IPS-NIHi7 (cell line): Measurements from ENCODE around the gene OSBPL5.
"Not testable (repeated sequence)": the region's sequence is repeated elsewhere in the genome, so short reads cannot be mapped to it uniquely, and the experiment has no call there.

Experiments used
- DNase-seq: peaks from one replicate; pipeline ENCODE4 v3.0.0; 2012; ENCODE audit warnings: mixed read lengths; ENCODE audit errors: extremely low spot score

The OSBPL5 gene

GRCh38 chr11:3121931-3122774, 43.0 kb downstream of the OSBPL5 start:
- DNase-seq = no peak

GRCh38 chr11:3121416-3121815, 43.7 kb downstream of the OSBPL5 start:
- no peak for DNase-seq

GRCh38 chr11:3120071-3120792, 44.9 kb downstream of the OSBPL5 start:
- DNase-seq = no peak

GRCh38 chr11:3119141-3119821, 45.8 kb downstream of the OSBPL5 start:
- no peak for DNase-seq

- no peak for DNase-seq
These were observed 49.8 kb downstream of the OSBPL5 start for GRCh38 chr11:3115321-3115720.

GRCh38 chr11:3113661-3114060, 51.4 kb downstream of the OSBPL5 start:
- not testable (repeated sequence) for DNase-seq

- no peak for DNase-seq
These were observed 53.0 kb downstream of the OSBPL5 start for GRCh38 chr11:3111919-3112690.

- no peak for DNase-seq
These were observed 53.6 kb downstream of the OSBPL5 start for GRCh38 chr11:3111466-3111865.

- DNase-seq = peak; percentile 95
These were observed 55.0 kb downstream of the OSBPL5 start for GRCh38 chr11:3109921-3110706.

GRCh38 chr11:3109434-3109833, 55.7 kb downstream of the OSBPL5 start:
- no peak for DNase-seq

GRCh38 chr11:3108183-3108721, 56.9 kb downstream of the OSBPL5 start:
- DNase-seq = no peak

GRCh38 chr11:3107608-3108182, 57.4 kb downstream of the OSBPL5 start:
- DNase-seq = no peak

- DNase-seq = no peak
These were observed 58.2 kb downstream of the OSBPL5 start for GRCh38 chr11:3106736-3107524.

- no peak for DNase-seq
These were observed 59.0 kb downstream of the OSBPL5 start for GRCh38 chr11:3105791-3106735.

- no peak for DNase-seq
These were observed 59.9 kb downstream of the OSBPL5 start for GRCh38 chr11:3104961-3105790.

GRCh38 chr11:3104051-3104714, 60.9 kb downstream of the OSBPL5 start:
- no peak for DNase-seq

GRCh38 chr11:3103076-3103475, 62.0 kb downstream of the OSBPL5 start:
- no peak for DNase-seq
